KMS-11 (cell line): ENCODE measurements around the gene ATP8A2.

Source experiments
- H2AFZ ChIP-seq: fragments of 200-600 bp; sonication (generic); 2 replicates; pipeline ENCODE4 v1.6.1; 2016; ENCODE audit warnings: antibody characterized with exemption, mixed run types, low read depth
- H3K27ac ChIP-seq: fragments of 200-600 bp; sonication (generic); 2 replicates; pipeline ENCODE4 v1.6.1; 2016; ENCODE audit warnings: mild to moderate bottlenecking, mixed run types
- H3K27me3 ChIP-seq: fragments of 200-600 bp; sonication (generic); 2 replicates; pipeline ENCODE4 v1.6.1; 2017; ENCODE audit warnings: mild to moderate bottlenecking, low read depth, mixed run types, moderate library complexity; ENCODE audit not compliant: insufficient read depth
- H3K36me3 ChIP-seq: fragments of 200-600 bp; sonication (generic); 2 replicates; pipeline ENCODE4 v1.6.1; 2017; ENCODE audit warnings: mild to moderate bottlenecking, mixed run types; ENCODE audit not compliant: insufficient read depth
- H3K4me1 ChIP-seq: fragments of 200-600 bp; sonication (generic); 2 replicates; pipeline ENCODE4 v1.6.1; 2016; ENCODE audit warnings: mild to moderate bottlenecking, low read depth, mixed run types; ENCODE audit not compliant: poor library complexity, severe bottlenecking
- H3K4me2 ChIP-seq: fragments of 200-600 bp; sonication (generic); 2 replicates; pipeline ENCODE4 v1.7.0; 2016; ENCODE audit warnings: mild to moderate bottlenecking, mixed run types
- H3K4me3 ChIP-seq: fragments of 200-600 bp; sonication (generic); IDR thresholded peaks from 2 replicates; pipeline ENCODE4 v1.6.1; 2017; ENCODE audit warnings: low read depth, low read length, mixed read lengths; ENCODE audit not compliant: insufficient read depth
- H3K79me2 ChIP-seq: fragments of 200-600 bp; sonication (generic); 2 replicates; pipeline ENCODE4 v1.6.1; 2016; ENCODE audit warnings: low read depth, mixed run types; ENCODE audit not compliant: insufficient read depth
- H3K9ac ChIP-seq: fragments of 200-600 bp; sonication (generic); 2 replicates; pipeline ENCODE4 v1.6.1; 2016; ENCODE audit warnings: mild to moderate bottlenecking, mixed run types
- H4K20me1 ChIP-seq: fragments of 200-600 bp; sonication (generic); 2 replicates; pipeline ENCODE4 v1.6.1; 2016; ENCODE audit warnings: mild to moderate bottlenecking, mixed run types; ENCODE audit not compliant: insufficient read depth
- TF ChIP-seq, protein P1 (sequence below): fragments of 200-600 bp; sonication (generic); conservative IDR thresholded peaks from 2 replicates; pipeline ENCODE4 v1.6.1; 2017; ENCODE audit warnings: low read depth, mild to moderate bottlenecking, antibody characterized with exemption, low read length, moderate library complexity, mixed read lengths

The ATP8A2 gene

DNA sequence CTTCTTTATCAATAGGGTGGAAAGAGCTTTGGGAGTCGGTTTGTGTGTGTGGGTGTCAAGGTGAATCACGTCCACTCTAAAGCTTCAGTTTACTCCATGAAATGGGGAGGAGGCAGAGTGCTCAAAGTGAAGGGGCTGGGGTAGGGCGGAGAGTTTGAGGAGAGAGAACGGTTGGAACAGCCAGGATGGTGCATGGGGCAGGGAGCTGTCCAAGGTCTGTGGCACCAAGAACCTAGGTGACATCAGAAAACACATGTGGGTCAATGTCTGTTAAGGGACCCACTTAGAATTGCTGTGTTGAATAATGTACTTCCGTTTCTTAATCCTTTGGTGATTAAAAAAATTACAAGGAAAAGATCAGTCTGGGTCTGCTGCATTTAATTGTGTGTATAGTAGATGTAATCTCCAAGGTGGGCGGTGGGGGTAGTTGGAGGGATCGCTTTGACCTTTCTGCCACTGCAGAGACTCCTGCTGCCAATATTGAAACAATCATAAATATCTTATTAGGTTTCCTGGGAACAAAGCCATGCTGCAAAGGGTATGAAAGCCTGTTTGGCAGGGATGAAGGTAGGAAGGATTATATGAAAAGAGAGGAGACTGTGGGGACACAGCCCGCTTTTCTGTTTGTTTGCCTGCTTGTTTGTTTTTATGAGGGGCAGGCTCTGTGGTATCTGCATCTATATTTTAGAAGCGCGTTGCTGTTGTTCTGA is 122.3 kb downstream of the ATP8A2 start:
- no peaks in the 10 kb centered on the region for H4K20me1 ChIP-seq
- H3K27ac ChIP-seq: no peak overlapping the region
- TF ChIP-seq, protein P1, sequence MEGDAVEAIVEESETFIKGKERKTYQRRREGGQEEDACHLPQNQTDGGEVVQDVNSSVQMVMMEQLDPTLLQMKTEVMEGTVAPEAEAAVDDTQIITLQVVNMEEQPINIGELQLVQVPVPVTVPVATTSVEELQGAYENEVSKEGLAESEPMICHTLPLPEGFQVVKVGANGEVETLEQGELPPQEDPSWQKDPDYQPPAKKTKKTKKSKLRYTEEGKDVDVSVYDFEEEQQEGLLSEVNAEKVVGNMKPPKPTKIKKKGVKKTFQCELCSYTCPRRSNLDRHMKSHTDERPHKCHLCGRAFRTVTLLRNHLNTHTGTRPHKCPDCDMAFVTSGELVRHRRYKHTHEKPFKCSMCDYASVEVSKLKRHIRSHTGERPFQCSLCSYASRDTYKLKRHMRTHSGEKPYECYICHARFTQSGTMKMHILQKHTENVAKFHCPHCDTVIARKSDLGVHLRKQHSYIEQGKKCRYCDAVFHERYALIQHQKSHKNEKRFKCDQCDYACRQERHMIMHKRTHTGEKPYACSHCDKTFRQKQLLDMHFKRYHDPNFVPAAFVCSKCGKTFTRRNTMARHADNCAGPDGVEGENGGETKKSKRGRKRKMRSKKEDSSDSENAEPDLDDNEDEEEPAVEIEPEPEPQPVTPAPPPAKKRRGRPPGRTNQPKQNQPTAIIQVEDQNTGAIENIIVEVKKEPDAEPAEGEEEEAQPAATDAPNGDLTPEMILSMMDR: no peak
- H2AFZ ChIP-seq: no peak overlapping the region
- no peak overlapping the region for H3K4me2 ChIP-seq
- no peaks in the 10 kb centered on the region for H3K79me2 ChIP-seq
- H3K4me1 ChIP-seq: no peaks in the 10 kb centered on the region
- no peaks in the 10 kb centered on the region for H3K36me3 ChIP-seq
- no peak overlapping the region for H3K9ac ChIP-seq
- no peaks in the 10 kb centered on the region for H3K27me3 ChIP-seq
- no peak overlapping the region for H3K4me3 ChIP-seq

DNA sequence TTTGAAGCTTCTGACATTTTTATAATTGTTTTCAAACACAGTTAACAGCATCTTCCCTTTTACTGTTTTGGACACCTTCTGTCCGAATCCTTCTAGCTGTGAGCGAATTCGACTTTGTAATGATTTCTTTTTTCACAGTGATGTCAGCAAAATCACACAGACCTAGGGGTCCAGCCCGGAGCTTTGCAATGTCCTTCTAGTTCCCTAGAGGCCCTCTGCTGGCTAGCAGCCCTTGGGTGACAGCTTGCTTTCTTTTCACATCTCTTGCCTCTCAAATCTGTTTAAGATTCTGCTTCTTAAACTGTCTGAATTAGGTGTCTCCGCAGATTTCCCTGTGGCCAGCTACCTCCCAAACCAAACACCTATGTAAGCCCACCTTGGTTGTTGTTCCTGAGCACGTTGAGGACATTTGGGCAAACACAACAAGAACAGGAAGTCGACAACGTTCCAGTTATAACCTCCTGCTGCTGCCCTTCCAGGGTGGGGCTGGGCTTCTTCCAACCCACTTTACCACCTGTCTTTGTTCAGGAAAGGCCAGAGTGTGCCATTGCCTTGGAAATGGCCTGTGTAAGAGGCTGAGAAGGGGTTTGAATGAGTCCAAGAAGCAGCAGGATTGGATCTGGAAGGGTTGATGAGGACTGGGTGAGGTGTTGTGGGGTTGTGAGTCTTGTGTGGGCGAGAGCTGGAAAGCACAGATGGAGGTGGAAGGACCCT is 123.1 kb downstream of the ATP8A2 start:
- H3K27me3 ChIP-seq: no peaks in the 10 kb centered on the region
- no peaks in the 10 kb centered on the region for H3K36me3 ChIP-seq

DNA sequence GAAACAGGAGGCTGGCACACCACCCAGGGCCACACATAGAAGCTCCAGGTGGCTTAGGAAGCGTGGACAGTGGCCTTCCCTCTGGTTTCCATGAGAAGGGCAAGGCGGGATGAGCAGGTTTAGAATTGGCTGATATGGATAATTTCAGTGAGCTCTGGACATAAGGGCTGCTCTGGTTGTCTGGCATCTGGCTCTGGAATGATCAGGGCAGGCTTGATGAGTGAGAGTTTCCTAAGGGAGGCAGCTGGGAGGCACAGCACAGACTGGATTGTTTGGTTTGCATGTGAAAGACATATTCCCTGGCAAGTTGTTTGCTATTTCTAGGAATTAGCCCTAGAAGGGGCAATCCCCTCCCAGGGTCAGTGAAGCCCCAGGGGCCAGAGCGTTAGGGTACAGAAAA is 129.5 kb downstream of the ATP8A2 start:
- no peak overlapping the region for H3K9ac ChIP-seq
- TF ChIP-seq, protein P1: no peak
- H3K4me3 ChIP-seq: no peak overlapping the region

More for the DNA sequence above, 123.1 kb downstream of the ATP8A2 start:
- Histone ChIP-seq H3K4me1 (no peaks in the 10 kb centered on the region), H3K79me2 (no peaks in the 10 kb centered on the region), H4K20me1 (no peaks in the 10 kb centered on the region), H3K9ac (no peak overlapping the region), H2AFZ (no peak overlapping the region), H3K4me2 (no peak overlapping the region), H3K4me3 (no peak overlapping the region), H3K27ac (no peak overlapping the region)
- TF ChIP-seq, protein P1: no peak

DNA sequence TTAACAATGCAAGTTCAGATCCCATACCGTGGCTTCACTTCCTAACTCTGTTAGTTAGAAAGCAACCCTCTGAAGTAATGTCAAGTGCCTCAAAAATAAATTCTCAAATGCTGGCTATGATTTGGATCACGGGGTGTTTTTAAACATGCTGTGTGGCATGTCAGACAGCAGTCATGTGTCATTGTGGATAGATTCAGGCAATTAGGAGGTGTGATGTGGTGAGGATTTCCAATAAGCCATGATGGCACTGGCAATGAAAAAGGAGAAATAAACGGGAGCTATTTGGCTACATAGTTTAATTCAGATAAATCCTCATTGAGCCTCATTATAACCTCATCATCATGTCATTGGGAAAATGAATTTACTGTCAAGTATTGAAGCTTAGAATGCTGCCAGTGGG is 130.3 kb downstream of the ATP8A2 start:
- Histone ChIP-seq H2AFZ (no peak overlapping the region), H3K4me2 (no peak overlapping the region), H3K27ac (no peak overlapping the region), H3K4me3 (no peak overlapping the region), H3K27me3 (no peaks in the 10 kb centered on the region), H4K20me1 (no peaks in the 10 kb centered on the region), H3K79me2 (no peaks in the 10 kb centered on the region), H3K9ac (no peak overlapping the region), H3K36me3 (no peaks in the 10 kb centered on the region), H3K4me1 (no peaks in the 10 kb centered on the region)
- TF ChIP-seq, protein P1: no peak

More for the DNA sequence above, 129.5 kb downstream of the ATP8A2 start:
- Histone ChIP-seq H3K79me2 (no peaks in the 10 kb centered on the region), H3K4me2 (no peak overlapping the region), H3K27me3 (no peaks in the 10 kb centered on the region), H3K27ac (no peak overlapping the region), H2AFZ (no peak overlapping the region), H4K20me1 (no peaks in the 10 kb centered on the region), H3K4me1 (no peaks in the 10 kb centered on the region), H3K36me3 (no peaks in the 10 kb centered on the region)
